Measurements from ENCODE around the gene PSMC3.
A peak's percentile ranks its signal among the peaks of the same experiment; 100 is the strongest.

PSMC3 gene

GRCh38 chr11:47374720-47375019 is 51.6 kb downstream of the PSMC3 start:
- no peak for DNase-seq

DNA sequence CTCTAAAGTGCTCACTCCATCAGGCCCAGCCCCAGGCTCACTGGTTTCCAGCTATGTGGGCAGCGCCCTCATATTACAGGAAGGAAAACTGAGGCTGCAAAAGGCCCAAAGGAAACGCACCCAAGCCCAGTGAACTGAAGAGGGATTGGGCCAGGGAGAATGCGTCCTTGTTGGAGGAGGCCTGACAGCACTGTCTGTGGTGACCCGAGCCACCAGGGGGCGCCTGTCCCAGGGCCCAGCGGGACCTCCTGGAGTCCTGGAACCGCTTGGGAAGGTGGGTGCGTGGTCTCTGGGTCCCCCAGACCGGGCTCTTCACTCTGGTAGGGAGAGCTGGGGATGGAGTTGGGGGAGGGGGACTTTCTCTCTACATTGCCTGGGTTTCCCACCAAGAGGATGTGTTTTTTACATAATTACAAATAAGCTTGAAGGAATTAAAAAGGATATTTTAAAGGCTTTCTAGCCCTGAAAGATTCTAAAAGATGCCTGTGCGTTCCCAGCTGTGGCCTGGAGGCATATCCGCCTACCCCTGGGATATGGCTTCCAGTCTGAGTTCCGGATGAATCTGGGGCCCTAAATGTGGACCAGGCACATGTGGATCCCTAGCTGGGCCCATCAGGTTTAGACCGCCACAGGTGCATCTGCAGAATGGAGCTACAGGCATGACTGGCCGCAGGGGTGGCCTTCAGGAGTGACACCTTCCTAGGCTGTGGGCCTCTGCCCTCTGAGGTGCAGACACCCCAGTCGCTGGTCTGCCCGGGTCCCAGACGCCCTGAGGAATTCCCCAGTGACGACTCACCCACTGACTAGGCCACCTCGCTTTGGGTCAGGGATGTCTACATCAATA is 52.1 kb downstream of the PSMC3 start:
- peak; percentile 95 for DNase-seq

- DNase-seq = no peak
These were observed 53.8 kb downstream of the PSMC3 start for GRCh38 chr11:47372422-47372821.

- DNase-seq = no peak
These were observed 56.6 kb downstream of the PSMC3 start for GRCh38 chr11:47369676-47370075.

Data from activated effector memory CD4-positive, alpha-beta T cell treated with anti-CD3 and anti-CD28 coated beads, Interleukin-2, amount 50 U/mL, for 16 hours (primary cell).